ENCODE results near the gene PLB1.

Gene PLB1

GRCh38 chr2:28608500-28609424 lies 112.9 kb downstream of the PLB1 start:
- Histone ChIP-seq H3K36me3 (replicated peaks; ENCODE audit: insufficient read depth, low read length) (no peaks in the 10 kb centered on the region), H3F3A (ENCODE audit: insufficient read depth, low read length) (no peaks in the 10 kb centered on the region), H3K4me3 (ENCODE audit: low read length) (no peak overlapping the region), H3K9me2 (replicated peaks; ENCODE audit: insufficient read depth, low read length) (no peaks in the 10 kb centered on the region), H4K20me1 (ENCODE audit: insufficient read depth, low read length) (no peaks in the 10 kb centered on the region), H2AFZ (ENCODE audit: low read length) (no peak overlapping the region), H3K79me2 (ENCODE audit: low read length) (no peaks in the 10 kb centered on the region), H3K4me1 (ENCODE audit: low read length) (0 out of 2 replicates have a peak, but pooled peaks cover 2% of the 10 kb centered on the region), H3K9ac (ENCODE audit: low read length) (no peak overlapping the region), H3K4me2 (ENCODE audit: low read depth, low read length) (no peak overlapping the region), H3K27ac (ENCODE audit: low read length) (no peak overlapping the region), H3K27me3 (replicated peaks; ENCODE audit: insufficient read depth, low read length) (no peaks in the 10 kb centered on the region), H3K9me3 (replicated peaks; ENCODE audit: insufficient read depth, low read length) (no peaks in the 10 kb centered on the region)
- DNase-seq = no peak
- TF ChIP-seq EZH2phosphoT487 (IDR thresholded peaks at IDR 0.05; ENCODE audit: low read length) (no peak), CTCF (IDR thresholded peaks at IDR 0.05; ENCODE audit: low read length) (no peak), EZH2 (optimal IDR thresholded peaks at IDR 0.05; ENCODE audit: low read depth, low read length) (no peak)

- Histone ChIP-seq H3K27ac (ENCODE audit: low read length) (no peak overlapping the region), H3F3A (ENCODE audit: insufficient read depth, low read length) (no peaks in the 10 kb centered on the region), H3K79me2 (ENCODE audit: low read length) (no peaks in the 10 kb centered on the region), H3K27me3 (replicated peaks; ENCODE audit: insufficient read depth, low read length) (no peaks in the 10 kb centered on the region), H3K9me3 (replicated peaks; ENCODE audit: insufficient read depth, low read length) (no peaks in the 10 kb centered on the region), H2AFZ (ENCODE audit: low read length) (no peak overlapping the region), H3K4me3 (ENCODE audit: low read length) (no peak overlapping the region), H3K9ac (ENCODE audit: low read length) (no peak overlapping the region), H4K20me1 (ENCODE audit: insufficient read depth, low read length) (no peaks in the 10 kb centered on the region), H3K4me2 (ENCODE audit: low read depth, low read length) (no peak overlapping the region), H3K36me3 (replicated peaks; ENCODE audit: insufficient read depth, low read length) (no peaks in the 10 kb centered on the region), H3K4me1 (ENCODE audit: low read length) (0 out of 2 replicates have a peak, but pooled peaks cover 4% of the 10 kb centered on the region), H3K9me2 (replicated peaks; ENCODE audit: insufficient read depth, low read length) (no peaks in the 10 kb centered on the region)
- DNase-seq = no peak
- TF ChIP-seq CTCF (IDR thresholded peaks at IDR 0.05; ENCODE audit: low read length) = no peak
- TF ChIP-seq EZH2phosphoT487 (IDR thresholded peaks at IDR 0.05; ENCODE audit: low read length) = no peak
- no peak for TF ChIP-seq EZH2 (optimal IDR thresholded peaks at IDR 0.05; ENCODE audit: low read depth, low read length)
Measured at GRCh38 chr2:28610583-28611201, 114.8 kb downstream of the PLB1 start.

DNA sequence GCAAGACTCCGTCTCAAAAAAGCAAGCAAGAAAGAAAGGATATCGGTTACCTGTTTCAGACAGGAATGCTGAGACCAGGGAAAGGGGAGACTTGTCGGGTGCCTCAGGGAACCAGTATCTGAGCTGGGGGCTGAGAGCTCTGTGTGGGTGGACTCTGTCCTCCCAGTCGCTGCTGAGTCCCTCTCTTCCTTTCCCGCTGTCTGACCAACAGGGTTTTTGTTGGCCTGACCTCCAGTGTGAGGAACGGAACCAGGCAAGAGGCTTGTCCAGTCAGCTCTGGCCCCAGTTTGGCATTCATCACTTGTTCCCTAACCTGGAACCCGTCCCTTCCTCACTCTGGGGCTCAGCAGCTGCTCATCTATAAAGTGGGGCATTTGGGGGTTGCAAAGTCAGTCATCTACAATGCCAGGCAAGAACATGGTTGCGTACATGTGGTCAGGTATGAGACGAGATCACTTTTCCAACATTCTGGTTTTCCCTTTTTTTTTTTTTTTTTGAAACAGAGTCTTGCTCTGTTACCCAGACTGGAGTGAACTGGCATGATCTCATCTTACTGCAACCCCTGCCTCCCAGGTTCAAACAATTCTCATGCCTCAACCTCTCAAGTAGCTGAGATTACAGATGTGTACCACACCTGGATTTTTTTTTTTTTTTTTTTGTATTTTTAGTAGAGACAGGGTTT lies 116.4 kb downstream of the PLB1 start:
- Histone ChIP-seq H3K36me3 (replicated peaks; ENCODE audit: insufficient read depth, low read length) (no peaks in the 10 kb centered on the region), H4K20me1 (ENCODE audit: insufficient read depth, low read length) (no peaks in the 10 kb centered on the region), H3K79me2 (ENCODE audit: low read length) (no peaks in the 10 kb centered on the region), H3K27ac (ENCODE audit: low read length) (no peak overlapping the region), H3K4me3 (ENCODE audit: low read length) (no peak overlapping the region), H2AFZ (ENCODE audit: low read length) (no peak overlapping the region), H3K9me2 (replicated peaks; ENCODE audit: insufficient read depth, low read length) (no peaks in the 10 kb centered on the region), H3K9ac (ENCODE audit: low read length) (no peak overlapping the region), H3K4me2 (ENCODE audit: low read depth, low read length) (no peak overlapping the region), H3K9me3 (replicated peaks; ENCODE audit: insufficient read depth, low read length) (no peaks in the 10 kb centered on the region), H3K27me3 (replicated peaks; ENCODE audit: insufficient read depth, low read length) (no peaks in the 10 kb centered on the region), H3F3A (ENCODE audit: insufficient read depth, low read length) (no peaks in the 10 kb centered on the region), H3K4me1 (ENCODE audit: low read length) (0 out of 2 replicates have a peak, but pooled peaks cover 4% of the 10 kb centered on the region)
- no peak for DNase-seq
- TF ChIP-seq CTCF (IDR thresholded peaks at IDR 0.05; ENCODE audit: low read length) (no peak), EZH2 (optimal IDR thresholded peaks at IDR 0.05; ENCODE audit: low read depth, low read length) (no peak), EZH2phosphoT487 (IDR thresholded peaks at IDR 0.05; ENCODE audit: low read length) (no peak)

All from MM.1S (cell line).